CD1c-positive myeloid dendritic cell (primary cell): Measurements from ENCODE around the gene ADD3.
"Not testable (repeated sequence)": the region's sequence is repeated elsewhere in the genome, so short reads cannot be mapped to it uniquely, and the experiment has no call there.

ENCODE experiments used
- DNase-seq: peaks from one replicate; pipeline ENCODE4 v3.0.0-alpha.2; 2016; ENCODE audit errors: extremely low spot score

ADD3 gene

DNA sequence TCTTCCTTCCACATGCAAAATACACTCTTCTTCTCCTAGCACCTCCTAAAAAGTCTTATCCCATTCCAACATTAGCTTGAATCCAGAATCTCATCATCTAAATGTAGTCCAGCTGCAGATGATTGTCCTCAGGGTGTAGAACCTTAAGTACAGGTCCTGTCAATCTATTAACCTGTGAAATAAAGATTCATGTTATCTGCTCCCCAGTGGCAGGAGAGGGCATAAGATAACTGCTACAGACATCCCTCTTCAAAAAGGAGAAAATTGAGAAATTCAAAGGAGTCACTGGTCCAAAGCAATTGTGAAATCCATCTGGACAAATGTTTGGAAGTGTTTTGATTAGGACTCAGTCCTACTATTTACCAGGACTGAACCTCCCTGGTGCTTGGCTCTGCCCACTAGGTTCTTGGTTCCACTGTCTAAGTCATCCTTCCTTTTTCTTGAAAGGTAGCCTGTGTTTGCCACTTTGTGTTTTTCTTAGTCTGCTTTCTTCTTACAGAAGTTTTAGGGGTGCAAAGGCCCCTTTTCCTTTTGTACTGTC is 96.2 kb downstream of the ADD3 start:
- DNase-seq, result no peak

DNA sequence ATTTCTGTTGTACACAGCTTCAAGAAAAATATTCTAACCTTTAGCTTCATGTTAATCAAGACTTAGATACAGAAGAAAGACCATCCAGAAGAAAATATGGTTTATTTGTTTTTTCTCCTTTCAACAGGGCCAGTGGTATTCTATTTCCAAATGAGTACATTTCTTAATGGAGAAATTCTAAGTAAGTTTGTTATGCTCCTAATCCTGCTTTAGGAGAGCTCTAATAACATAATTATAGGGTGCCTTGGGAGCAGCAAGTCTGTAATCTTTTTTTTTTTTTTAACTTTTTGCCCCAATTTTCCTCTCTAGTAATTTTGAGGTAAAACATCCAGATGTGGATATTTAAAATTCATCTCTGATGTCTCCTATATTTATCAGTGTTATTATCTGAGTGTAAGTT is 98.1 kb downstream of the ADD3 start:
- DNase-seq, result no peak

DNA sequence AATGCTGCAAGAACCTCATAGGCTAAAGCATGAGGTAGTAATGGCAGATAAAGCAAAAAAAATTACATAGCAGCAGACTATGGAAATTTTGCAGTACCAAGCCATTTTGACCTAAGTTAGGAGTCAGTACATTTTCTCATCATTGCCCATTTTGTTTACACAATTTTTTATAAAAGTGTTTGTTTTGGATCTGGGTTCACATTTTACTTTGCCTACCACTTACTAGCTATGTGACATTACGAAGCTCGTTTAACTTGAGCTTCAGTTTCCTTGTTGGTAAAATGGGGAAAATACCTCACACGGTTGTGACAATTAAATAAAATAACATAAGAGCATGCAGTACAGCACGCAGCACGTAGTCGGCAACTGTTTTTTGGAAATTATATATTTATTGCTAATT is 99.6 kb downstream of the ADD3 start:
- no peak for DNase-seq

DNA sequence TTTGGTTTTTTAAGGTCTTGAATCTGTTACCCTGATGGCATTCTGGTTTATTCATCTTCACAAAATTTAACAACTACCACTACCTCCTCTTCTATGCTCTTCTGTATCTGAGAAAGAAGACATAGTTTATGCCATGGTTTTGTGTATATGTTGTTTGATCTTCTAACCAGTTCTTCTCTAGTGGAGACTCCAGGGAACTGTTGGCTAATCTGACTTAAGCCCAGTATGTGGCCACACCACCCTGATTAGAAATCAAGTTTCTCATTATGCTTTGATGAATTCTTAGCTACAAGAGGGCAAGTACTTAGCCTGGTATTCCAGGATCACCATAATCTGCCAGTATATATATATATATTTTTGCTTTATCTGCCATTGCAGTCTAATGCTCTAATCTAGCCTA is 100.1 kb downstream of the ADD3 start:
- no peak for DNase-seq

DNA sequence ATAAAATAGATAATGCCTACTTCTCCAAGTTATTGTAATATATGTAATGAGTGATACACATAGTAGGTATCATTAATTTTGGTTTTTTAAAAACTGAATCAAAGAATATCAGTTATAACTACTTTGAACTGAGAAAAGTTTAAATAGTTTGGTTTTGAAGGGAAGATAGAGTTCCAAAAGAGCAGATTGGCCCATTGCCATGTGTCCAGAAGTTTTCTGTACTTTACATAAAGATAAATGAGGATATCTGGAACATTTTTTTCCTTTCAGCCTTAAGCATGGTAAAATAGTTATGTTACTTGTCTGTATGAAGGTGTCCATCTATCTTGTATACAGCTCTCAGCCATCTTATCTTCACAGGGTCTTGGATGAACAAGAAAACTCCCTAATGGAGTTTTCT is 101.7 kb downstream of the ADD3 start:
- DNase-seq, result no peak

DNA sequence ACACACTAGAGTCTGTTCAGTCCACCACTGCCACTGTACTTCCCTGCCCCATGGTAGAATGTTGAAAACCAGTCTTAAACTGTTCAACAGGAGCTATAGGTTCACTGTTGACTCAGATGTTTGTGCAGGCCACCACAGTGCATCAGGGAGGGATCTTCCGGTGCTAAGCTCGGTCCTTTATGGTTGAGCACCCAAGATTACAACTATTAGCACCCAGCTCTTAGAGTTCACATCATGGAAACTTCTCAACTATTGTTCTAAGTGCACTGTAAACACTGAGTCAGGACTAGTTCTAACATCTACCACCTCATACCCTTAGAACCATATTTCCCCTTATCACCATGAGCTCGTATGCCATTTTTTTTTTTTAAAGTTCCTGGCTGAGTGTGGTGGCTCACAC is 102.6 kb downstream of the ADD3 start:
- no peak for DNase-seq

DNA sequence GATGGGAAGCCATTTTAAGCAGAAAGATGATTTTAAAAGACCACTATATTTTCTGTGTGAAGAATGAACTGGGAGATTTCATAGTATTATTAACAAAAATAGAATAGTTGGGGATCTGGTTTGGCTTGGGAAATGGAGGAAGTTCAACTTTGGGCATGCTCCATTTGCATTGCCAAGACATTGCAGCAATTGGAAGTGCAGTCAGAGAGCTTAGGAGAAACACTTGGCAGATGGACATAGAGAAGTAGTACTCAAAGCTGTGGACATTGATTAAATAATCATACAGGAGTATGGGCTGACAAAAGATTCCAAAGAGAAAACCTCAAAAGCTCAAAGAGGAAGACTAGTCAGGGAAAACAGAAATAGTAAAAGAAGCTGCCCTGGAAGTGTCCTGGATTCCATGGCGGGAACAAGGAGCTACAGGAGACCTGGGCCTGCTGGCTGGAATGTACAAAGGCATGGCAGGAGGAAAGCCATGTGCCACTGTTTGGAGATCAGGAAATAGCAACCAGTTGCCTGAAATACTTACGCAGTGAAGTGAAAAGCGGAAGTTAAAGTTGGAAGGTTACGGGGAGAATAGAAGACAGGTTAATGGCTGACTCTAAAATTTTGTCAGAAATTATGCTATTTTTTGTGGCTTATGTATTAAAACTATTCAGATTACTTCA is 106.0 kb downstream of the ADD3 start:
- no peak for DNase-seq

DNA sequence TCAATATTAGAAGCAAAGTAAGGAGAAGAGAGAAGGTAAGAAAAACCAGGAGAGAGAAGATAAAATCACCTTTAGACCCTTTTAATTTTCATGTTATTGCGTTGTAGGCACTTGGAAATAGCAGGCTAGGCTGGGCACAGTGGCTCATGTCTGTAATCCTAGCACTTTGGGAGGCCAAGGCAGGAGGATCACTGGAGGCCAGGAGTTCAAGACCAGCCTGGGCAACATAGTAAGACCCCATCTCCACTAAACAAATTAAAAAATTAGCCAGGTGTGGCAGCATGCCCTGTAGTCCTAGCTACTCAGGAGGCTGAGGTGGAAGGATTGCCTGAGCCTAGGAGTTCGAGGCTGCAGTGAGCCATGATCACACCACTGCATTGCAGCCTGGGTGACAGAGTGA is 106.9 kb downstream of the ADD3 start:
- not testable (repeated sequence) for DNase-seq

DNA sequence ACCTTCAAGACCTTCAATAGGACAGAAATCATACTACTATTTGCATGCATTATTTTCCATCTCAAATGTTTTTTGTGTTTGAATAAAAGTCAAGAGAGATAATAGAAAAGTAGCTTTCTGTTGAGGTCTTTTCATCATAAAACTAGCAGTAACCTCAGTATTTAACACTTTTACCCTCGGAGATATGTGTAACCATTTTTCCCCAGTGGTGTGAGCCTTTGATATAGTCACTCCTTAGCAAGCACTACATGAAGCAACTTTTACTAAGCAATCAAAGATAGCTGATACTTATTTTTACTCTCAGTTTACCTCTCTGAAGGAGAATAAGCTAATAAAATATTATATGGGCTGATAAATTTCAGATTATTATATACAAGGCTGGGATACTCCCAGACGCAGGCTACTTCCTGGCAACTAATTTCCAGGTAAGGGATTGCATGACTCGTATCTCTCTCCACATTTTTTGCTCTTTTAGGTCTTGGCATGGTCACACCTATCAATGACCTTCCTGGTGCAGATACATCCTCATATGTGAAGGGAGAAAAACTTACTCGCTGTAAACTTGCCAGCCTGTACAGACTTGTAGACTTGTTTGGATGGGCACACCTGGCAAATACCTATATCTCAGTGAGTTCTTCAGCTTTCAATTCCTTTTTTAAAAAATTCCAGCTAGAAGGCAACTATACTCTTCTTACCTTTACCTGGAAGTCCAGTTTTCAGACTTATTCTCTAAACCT is 108.2 kb downstream of the ADD3 start:
- no peak for DNase-seq

DNA sequence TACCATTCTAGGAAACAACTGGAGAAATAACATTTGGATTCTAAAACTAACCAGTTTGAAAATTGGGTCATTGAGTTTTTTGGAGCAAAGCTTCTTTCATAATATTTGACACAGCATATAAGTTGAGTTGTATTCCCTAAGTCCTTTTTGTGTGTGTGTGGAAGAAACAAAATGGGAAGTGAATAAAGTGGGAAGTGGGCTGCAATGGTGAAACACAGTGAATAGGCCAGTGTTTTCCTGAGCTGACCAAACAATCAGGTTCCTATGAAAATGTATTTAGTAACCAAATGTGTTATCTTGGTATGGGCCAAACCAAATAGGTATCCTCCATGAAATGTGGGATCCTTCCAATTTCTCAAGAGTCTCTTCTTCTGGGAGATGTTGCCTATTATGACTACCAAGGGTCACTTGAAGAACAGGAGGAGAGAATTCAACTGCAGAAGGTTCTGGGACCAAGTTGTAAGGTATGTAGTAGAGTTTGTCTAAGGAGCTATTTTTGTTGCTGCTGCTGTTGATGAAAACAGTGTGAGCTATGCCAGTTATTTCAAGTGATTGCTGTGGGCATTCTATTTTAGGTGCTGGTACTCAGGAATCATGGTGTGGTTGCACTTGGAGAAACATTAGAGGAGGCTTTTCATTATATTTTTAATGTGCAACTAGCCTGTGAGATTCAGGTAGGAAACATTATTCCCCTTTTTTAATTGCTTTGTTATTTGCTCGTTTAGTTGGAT is 111.3 kb downstream of the ADD3 start:
- DNase-seq, result peak; percentile 57

DNA sequence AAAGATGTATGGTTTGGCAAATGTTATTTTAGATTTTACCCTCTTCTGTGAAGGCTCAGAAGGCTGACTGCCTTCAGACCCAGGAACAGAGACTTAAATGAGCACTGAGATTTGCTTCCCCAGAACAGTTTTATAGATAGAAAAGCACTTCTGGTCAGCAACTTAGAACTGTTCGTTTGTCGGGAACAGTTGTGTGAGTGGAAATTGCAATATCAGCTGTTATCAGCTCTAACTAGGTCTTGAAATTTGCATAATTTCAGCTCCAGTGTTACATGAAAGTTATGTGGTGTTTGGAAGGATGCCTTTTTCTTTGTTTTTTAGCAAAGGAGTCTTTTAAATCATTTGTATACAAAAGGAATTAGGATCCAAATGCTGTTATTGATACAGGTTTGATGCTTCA is 115.8 kb downstream of the ADD3 start:
- DNase-seq, result no peak

DNA sequence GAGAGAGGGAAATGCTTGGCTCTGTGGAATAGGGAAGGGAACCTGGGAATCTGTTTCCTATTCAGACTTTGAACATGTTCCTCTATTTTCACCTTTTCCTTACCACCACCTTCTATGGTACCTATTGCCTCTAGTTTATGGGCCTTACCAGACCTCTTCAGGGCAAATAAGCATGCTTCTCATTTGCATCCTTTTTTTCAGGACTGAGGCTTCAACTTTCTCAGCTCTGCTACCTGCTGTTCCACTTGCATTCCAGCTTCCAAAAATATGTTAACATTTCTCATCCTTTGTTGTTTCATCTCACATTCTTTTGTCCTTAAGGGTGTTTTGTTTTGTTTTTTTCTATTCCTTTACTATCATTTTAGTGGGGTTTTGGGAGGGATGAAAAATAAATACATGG is 121.7 kb downstream of the ADD3 start:
- no peak for DNase-seq

DNA sequence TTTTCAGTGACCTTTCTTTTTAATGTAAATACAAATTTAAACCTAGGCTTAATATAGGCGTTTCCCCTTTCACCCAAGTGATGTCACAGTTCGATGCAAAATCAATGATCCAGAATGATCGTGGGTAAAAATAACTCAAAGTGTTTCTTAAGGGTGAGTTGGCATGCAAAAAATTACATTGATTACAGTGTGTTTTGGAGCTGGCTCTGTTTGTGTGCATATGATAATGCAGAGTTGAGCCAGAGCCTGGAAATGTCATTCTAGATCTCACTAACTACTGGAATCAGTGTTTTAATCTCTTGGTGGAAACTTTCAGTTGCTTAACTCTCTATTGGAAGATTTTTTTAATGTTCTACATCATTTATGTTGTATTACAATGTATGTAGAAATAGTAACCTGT is 127.1 kb downstream of the ADD3 start:
- no peak for DNase-seq

DNA sequence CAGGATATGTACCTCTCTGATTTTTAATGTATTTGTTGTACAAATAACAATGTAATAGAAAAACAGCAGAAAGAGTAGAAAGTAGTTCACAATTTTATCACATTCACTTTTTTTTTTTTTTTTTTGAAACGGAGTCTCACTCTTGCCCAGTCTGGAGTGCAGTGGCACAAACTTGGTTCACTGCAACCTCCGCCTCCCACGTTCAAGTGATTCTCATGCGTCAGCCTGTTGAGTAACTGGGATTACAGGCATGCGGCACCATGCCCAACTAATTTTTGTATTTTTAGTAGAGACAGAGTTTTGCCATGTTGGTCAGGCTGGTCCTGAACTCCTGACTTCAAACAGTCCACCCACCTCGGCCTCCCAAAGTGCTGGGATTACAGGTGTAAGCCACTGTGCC is 128.1 kb downstream of the ADD3 start:
- not testable (repeated sequence) for DNase-seq

DNA sequence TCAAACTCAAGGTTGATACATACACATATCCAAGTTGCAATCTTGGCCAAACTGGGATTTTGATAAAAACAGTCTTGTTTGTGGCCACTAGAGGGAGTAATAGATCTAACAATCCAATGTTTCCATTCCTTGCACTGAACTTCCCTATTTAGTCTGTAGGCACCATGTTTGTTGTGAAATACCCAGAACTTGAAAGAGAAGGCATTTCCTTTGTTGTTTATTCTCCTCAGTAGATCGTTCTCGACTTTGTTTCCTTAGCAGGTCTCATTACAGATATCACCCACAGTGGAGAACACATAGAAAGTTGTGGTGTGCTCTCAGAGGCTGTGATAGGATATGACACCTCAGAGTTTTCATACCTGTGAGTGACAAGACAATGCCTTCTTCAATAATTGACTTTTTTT is 129.4 kb downstream of the ADD3 start:
- DNase-seq, result peak; percentile 92

DNA sequence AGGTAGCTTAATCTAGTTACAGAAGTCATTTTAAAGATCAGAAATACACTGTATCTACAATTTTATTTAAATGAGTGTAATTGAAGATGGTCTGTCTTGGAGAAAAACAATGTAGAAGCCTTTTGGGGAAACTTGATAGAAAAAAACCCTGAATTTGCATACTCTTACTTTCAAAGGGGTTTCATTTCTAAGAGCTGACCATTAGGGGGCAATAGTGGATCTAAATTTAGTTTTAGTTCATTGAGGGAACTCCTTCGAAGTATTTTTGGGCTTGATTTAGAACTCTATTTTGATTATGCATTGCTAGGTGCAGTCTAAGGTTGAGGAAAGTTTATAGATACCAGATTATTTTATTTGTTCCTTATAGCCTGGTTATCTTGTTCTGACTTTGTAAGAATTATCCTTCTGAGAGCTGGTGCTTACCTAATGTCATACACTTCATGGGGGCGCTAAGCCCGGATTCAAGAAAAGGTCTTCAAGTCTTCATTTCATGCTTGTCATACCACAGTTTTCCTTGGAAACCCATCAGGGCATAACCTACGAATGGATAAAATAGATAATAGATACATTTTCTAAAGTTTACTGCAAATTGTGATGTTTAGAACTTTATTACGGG is 130.5 kb downstream of the ADD3 start:
- DNase-seq, result peak; percentile 89

DNA sequence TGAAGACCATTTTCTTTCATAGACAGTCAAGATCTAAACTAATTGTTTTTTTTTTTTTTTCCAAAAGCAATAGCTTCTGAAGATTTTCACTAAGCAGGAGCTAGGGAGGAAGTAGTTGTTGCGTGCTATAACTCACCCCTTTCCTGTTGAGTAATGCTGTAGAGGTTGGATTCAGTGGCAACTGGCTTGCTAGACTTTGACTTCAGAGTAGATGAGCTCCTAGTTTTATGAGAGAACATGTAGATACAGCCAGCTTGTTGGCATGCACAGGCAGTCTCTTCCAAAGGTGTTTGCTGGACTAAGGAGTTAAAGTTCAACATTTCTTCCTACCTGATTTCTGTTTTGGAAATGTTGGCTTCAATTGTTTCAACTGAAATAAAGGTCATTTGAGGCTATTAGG is 133.4 kb downstream of the ADD3 start:
- peak; percentile 71 for DNase-seq

DNA sequence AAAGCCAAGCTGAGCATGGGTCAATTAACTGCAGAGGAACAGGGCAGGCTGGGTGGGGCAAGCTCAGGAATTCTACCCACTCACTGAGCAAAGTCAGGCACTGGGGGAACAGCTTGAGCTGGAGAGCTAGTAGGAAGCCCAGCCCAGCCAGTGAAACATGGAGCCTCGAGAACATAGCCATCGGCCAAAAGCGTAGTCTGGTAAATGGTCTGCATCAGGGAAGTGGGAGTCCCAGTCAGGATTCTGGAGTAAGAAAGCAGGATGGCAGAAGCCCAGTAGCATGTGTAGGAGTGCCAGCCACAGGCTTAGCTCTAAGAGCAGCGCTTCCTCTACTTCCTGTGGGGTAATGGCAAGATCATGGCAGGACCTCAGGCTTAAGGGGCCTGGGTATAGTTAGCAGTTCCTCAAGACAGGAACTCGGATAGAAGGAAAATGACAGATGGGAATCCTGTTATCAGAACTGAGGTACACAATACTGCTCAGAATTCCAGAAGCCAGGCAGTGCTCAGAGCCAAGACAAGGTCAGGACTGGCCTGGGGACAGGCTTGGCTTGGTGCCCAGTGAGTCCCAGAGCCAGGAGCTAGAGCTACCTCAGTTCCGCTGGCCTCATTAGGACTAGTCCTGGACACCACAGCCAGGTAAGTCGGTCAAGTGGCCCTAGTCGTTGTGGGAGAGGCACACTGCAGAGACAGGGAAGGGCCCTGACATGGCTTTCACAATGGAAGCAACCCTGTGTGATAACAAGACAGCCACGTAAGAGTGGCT is 134.3 kb downstream of the ADD3 start:
- peak; percentile 62 for DNase-seq

DNA sequence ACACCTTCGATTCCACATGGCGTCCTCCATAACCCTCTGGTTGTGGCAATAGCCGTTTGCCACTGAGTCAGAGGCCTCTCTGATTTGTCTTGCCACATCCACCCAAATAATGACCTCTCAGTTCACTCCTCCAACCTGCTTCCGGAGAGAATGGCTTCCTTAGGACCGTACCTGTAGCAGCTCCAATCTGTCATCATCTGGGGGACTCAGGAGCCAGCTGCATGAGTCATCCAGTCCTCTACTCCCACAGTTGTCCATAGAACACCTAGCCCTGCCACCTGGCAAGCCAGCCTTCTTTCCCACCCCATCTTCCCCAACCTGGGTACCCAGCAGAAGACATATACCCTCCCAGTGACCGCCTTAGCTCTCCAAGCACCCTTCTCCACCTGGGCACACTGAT is 135.2 kb downstream of the ADD3 start:
- no peak for DNase-seq

DNA sequence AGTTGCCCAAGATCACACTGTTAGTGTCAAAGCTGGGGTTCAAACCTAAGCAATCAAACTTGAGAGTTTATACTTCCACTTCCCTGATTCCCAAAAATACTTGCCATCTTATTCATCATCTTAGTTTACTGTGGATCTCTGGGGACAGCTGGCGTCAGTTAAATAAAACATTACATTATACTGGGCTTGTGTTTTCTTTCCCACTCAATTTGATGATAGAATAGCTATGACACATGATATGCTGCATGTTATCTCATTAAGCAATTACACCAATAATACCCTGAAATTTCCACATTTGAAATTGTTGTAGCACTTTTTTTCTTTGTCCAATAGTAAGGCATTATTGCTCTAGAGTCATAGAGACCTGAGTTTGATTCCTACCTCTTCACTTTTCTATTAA is 136.7 kb downstream of the ADD3 start:
- DNase-seq, result no peak

DNA sequence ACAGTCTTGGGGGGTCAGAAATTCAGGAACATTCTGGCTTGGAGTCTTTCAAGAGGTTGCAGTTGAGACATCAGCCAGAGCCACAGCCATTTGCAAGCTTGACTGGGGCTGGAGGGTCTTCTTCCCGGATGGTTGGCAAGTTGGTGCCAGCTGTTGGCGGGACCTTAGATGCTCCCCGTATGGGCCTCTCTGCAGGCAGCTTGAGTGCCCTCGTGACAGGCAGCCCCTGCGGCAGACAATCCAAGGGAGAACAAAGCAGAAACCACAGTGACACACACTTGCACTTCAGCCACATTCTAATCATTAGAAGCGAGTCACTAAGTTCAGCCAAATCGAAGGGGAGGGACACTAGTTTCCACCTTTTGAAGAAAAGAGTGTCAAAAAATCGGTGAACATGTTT is 140.2 kb downstream of the ADD3 start:
- no peak for DNase-seq

DNA sequence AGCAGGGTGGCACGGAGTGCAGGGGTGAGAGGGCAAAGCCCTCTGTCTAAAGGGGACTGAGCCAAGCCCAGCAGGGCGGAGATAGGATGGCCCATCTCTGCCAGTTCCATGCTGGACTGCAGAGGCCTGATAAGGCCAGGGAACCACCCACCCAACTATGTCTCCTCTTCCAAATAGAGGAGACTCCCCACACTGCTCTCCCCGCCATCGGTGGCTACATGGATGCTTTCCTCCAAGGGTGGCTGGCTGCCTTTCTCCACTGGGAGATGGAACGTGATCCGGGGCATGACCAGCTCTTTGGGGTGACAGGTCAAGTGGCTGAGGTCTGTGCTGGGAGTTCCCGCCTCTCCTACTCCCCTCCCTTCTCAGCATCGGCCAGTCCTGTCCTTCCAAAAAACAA is 141.5 kb downstream of the ADD3 start:
- no peak for DNase-seq
